GM23338 (cell line): Measurements from ENCODE around the gene HNRNPL. TPM values are rescaled to one million over a fixed set of nuclear protein-coding genes. Genes with fewer than 3 reads are reported as not detected.

ENCODE experiments used
- ATAC-seq: fragments of 200-7000 bp; cut with Tn5 transposase; 3 replicates; pipeline ENCODE4 v1.9.1; 2020
- DNase-seq: peaks from one replicate; pipeline ENCODE4 v3.0.0-alpha.2; 2015; ENCODE audit warnings: low spot score
- H2AFZ ChIP-seq: fragments of 200-600 bp; sonication (generic); 2 replicates; pipeline ENCODE4 v1.8.0; 2016; ENCODE audit warnings: antibody characterized with exemption, mild to moderate bottlenecking, moderate library complexity
- H3F3A ChIP-seq: fragments of 200-600 bp; sonication (generic); replicated peaks from 2 replicates; pipeline ENCODE4 v1.8.0; 2017; ENCODE audit warnings: antibody characterized with exemption, mixed run types, low read depth
- H3K27ac ChIP-seq: fragments of 200-600 bp; sonication (generic); 2 replicates; pipeline ENCODE4 v1.6.1; 2016; ENCODE audit warnings: low read depth
- H3K27me3 ChIP-seq: fragments of 200-600 bp; sonication (generic); 2 replicates; pipeline ENCODE4 v1.8.0; 2016; ENCODE audit warnings: mild to moderate bottlenecking, mixed run types, moderate library complexity; ENCODE audit not compliant: insufficient read depth
- H3K36me3 ChIP-seq: fragments of 200-600 bp; sonication (generic); 2 replicates; pipeline ENCODE4 v1.8.0; 2016; ENCODE audit warnings: mild to moderate bottlenecking; ENCODE audit not compliant: insufficient read depth
- H3K4me1 ChIP-seq: fragments of 200-600 bp; sonication (generic); 2 replicates; pipeline ENCODE4 v1.8.0; 2016; ENCODE audit warnings: mild to moderate bottlenecking, moderate library complexity; ENCODE audit not compliant: insufficient read depth
- H3K4me2 ChIP-seq: fragments of 200-600 bp; sonication (generic); 2 replicates; pipeline ENCODE4 v1.7.1; 2017; ENCODE audit warnings: mixed run types
- H3K4me3 ChIP-seq: fragments of 200-600 bp; sonication (generic); 2 replicates; pipeline ENCODE4 v1.6.1; 2016; ENCODE audit warnings: mixed run types
- H3K79me2 ChIP-seq: fragments of 200-600 bp; sonication (generic); replicated peaks from 2 replicates; pipeline ENCODE4 v1.8.0; 2017; ENCODE audit warnings: mild to moderate bottlenecking; ENCODE audit not compliant: insufficient read depth
- H3K9me2 ChIP-seq: fragments of 200-600 bp; sonication (generic); 2 replicates; pipeline ENCODE4 v1.8.0; 2017; ENCODE audit not compliant: insufficient read depth
- H4K20me1 ChIP-seq: fragments of 200-600 bp; sonication (generic); replicated peaks from 2 replicates; pipeline ENCODE4 v1.8.0; 2017; ENCODE audit warnings: mild to moderate bottlenecking; ENCODE audit not compliant: insufficient read depth
- H3K27ac Mint-ChIP-seq: 2 replicates; pipeline ENCODE4 v1.8.0; 2020; ENCODE audit warnings: inconsistent platforms, mild to moderate bottlenecking, moderate library complexity, mixed read lengths
- H3K27me3 Mint-ChIP-seq: 3 replicates; pipeline ENCODE4 v1.8.0; 2022; ENCODE audit warnings: low read depth, mild to moderate bottlenecking, moderate library complexity, mixed read lengths, inconsistent platforms; ENCODE audit not compliant: insufficient read depth, poor library complexity
- H3K36me3 Mint-ChIP-seq: 3 replicates; pipeline ENCODE4 v1.8.0; 2021; ENCODE audit warnings: low read depth, mild to moderate bottlenecking, inconsistent platforms, moderate library complexity, mixed read lengths
- H3K4me1 Mint-ChIP-seq: 3 replicates; pipeline ENCODE4 v1.8.0; 2020; ENCODE audit warnings: mild to moderate bottlenecking, inconsistent platforms, mixed read lengths
- H3K4me3 Mint-ChIP-seq: 3 replicates; pipeline ENCODE4 v1.8.0; 2021; ENCODE audit warnings: moderate library complexity, mild to moderate bottlenecking, inconsistent platforms, mixed read lengths
- H3K9me3 Mint-ChIP-seq: 3 replicates; pipeline ENCODE4 v1.8.0; 2020; ENCODE audit warnings: moderate library complexity, mild to moderate bottlenecking, inconsistent platforms, mixed read lengths
- CREB1 ChIP-seq: fragments of 250-450 bp; sonication (Bioruptor Pico); IDR thresholded peaks from 2 replicates; pipeline ENCODE4 v1.5.0; 2020; ENCODE audit warnings: low read depth, mild to moderate bottlenecking, moderate library complexity
- EZH2 ChIP-seq: fragments of 200-600 bp; sonication (generic); IDR thresholded peaks from one replicate; pipeline ENCODE4 v1.8.0; 2017; ENCODE audit warnings: antibody characterized with exemption, mild to moderate bottlenecking, low read depth; ENCODE audit not compliant: unreplicated experiment
- EZH2phosphoT487 ChIP-seq: fragments of 200-600 bp; sonication (generic); IDR thresholded peaks from one replicate; pipeline ENCODE4 v1.8.1; 2018; ENCODE audit warnings: antibody characterized with exemption; ENCODE audit not compliant: unreplicated experiment
- JUNB ChIP-seq: IDR thresholded peaks from one replicate; pipeline ENCODE4 v1.6.1; 2016; ENCODE audit warnings: antibody characterized with exemption; ENCODE audit not compliant: unreplicated experiment
- NANOG ChIP-seq: IDR thresholded peaks from 2 replicates; pipeline ENCODE4 v1.6.1; 2016; ENCODE audit warnings: antibody characterized with exemption, borderline replicate concordance
- POLR2AphosphoS5 ChIP-seq: IDR thresholded peaks from 2 replicates; pipeline ENCODE4 v1.6.1; 2016; ENCODE audit warnings: antibody characterized with exemption, low read depth
- STAT1 ChIP-seq: IDR thresholded peaks from one replicate; pipeline ENCODE4 v1.6.1; 2016; ENCODE audit warnings: antibody characterized with exemption; ENCODE audit not compliant: unreplicated experiment
- ZNF114 ChIP-seq: fragments of 250-450 bp; sonication (Bioruptor Pico); IDR thresholded peaks from 2 replicates; pipeline ENCODE4 v1.5.0; 2020; ENCODE audit warnings: mild to moderate bottlenecking, moderate library complexity
- ZNF331 ChIP-seq: fragments of 250-450 bp; sonication (Bioruptor Pico); IDR thresholded peaks from 2 replicates; pipeline ENCODE4 v1.5.0; 2020; ENCODE audit warnings: low read depth, mild to moderate bottlenecking, moderate library complexity
- polyA plus RNA-seq: library from polyadenylated mRNA; unstranded; fragments of >200 nt; fragmentation: Nextera tagmentation; extraction: Ambion mirVana; gene quantifications from 2 replicates; pipeline ENCODE4 v1.2.1, GENCODE V29; 2016
- total RNA-seq: library from RNA; depleted of rRNA; stranded (reverse); fragments of >200 nt; shearing (Covaris generic); gene quantifications from 2 replicates; pipeline ENCODE4 v1.2.3, GENCODE V29; 2014
- TF ChIP-seq, protein P1 (sequence below): IDR thresholded peaks from one replicate; pipeline ENCODE4 v1.6.1; 2018; ENCODE audit warnings: antibody characterized with exemption; ENCODE audit not compliant: unreplicated experiment
- TF ChIP-seq, protein P2 (sequence below): fragments of 250-450 bp; sonication (Bioruptor Pico); IDR thresholded peaks from 2 replicates; pipeline ENCODE4 v1.5.0; 2020; ENCODE audit warnings: mild to moderate bottlenecking, moderate library complexity
- TF ChIP-seq, protein P3 (sequence below), 2 experiments: fragments of 200-600 bp in 1 of 2; sonication (generic) in 1 of 2; conservative IDR thresholded peaks; 2 replicates each; pipeline versions ENCODE4 v1.5.1 to v1.6.1; 2016 to 2017; ENCODE audit warnings: antibody characterized with exemption in 2 of 2, low read depth in 2 of 2, mild to moderate bottlenecking in 2 of 2, moderate library complexity in 1 of 2
- TF ChIP-seq, protein P4 (sequence below): IDR thresholded peaks from 2 replicates; pipeline ENCODE4 v1.6.1; 2016; ENCODE audit warnings: antibody characterized with exemption

The HNRNPL gene
- total and polyA plus RNA-seq, 2 experiments from 2014 or later = 580 to 664 TPM

DNA sequence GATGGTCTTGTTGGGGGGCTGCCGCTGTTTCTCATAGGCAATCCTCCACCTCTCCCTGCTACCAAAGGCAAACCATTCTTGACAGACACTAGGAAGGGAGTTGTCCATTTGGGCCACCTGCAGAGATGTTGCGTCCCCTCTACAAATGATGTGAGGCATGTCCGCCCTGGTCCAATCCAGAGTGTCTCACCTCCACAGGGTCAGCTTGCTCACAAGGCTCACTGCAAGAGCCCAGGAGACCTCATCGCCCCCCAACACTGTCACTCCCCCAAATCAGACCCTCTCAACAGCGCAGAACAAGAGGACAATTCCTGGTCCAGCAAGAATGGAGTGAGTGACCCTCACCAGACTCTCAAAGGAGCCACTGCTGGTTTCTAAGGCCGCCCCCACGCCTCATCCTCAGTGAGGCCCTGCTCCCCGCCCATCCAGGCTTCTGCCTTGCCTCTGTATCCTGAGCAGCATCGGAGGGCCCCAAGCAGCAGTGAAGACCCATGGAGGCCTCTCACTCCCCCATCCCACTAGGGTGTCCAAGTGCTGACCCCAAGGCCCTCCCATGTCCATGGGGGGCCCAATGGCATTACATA lies 6.5 kb downstream of the HNRNPL start:
- Mint-ChIP-seq H3K27me3 (peaks cover 25% of the 10 kb centered on the region), H3K4me1 (peaks cover 22% of the 10 kb centered on the region), H3K27ac (no peak overlapping the region), H3K36me3 (peaks cover 100% of the 10 kb centered on the region), H3K4me3 (no peak overlapping the region), H3K9me3 (no peaks in the 10 kb centered on the region)
- no peak overlapping the region for H3K27ac ChIP-seq
- H3K79me2 ChIP-seq = peaks cover 73% of the 10 kb centered on the region
- peaks cover 95% of the 10 kb centered on the region for H3K36me3 ChIP-seq
- H2AFZ ChIP-seq = no peak overlapping the region
- ATAC-seq = no peak
- H3K27me3 ChIP-seq = no peaks in the 10 kb centered on the region
- H3K4me1 ChIP-seq = peaks cover 6% of the 10 kb centered on the region; the same call in 1 of the 2 replicates
- no peak overlapping the region for H3K4me3 ChIP-seq
- H3K9me2 ChIP-seq = no peaks in the 10 kb centered on the region
- H3K4me2 ChIP-seq = no peak overlapping the region
- peaks cover 81% of the 10 kb centered on the region for H3F3A ChIP-seq
- DNase-seq = no peak
- TF ChIP-seq, protein P1, sequence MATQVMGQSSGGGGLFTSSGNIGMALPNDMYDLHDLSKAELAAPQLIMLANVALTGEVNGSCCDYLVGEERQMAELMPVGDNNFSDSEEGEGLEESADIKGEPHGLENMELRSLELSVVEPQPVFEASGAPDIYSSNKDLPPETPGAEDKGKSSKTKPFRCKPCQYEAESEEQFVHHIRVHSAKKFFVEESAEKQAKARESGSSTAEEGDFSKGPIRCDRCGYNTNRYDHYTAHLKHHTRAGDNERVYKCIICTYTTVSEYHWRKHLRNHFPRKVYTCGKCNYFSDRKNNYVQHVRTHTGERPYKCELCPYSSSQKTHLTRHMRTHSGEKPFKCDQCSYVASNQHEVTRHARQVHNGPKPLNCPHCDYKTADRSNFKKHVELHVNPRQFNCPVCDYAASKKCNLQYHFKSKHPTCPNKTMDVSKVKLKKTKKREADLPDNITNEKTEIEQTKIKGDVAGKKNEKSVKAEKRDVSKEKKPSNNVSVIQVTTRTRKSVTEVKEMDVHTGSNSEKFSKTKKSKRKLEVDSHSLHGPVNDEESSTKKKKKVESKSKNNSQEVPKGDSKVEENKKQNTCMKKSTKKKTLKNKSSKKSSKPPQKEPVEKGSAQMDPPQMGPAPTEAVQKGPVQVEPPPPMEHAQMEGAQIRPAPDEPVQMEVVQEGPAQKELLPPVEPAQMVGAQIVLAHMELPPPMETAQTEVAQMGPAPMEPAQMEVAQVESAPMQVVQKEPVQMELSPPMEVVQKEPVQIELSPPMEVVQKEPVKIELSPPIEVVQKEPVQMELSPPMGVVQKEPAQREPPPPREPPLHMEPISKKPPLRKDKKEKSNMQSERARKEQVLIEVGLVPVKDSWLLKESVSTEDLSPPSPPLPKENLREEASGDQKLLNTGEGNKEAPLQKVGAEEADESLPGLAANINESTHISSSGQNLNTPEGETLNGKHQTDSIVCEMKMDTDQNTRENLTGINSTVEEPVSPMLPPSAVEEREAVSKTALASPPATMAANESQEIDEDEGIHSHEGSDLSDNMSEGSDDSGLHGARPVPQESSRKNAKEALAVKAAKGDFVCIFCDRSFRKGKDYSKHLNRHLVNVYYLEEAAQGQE = no peak
- no peak for TF ChIP-seq CREB1 (CRISPR knock-in tag)
- no peak for TF ChIP-seq EZH2
- TF ChIP-seq, protein P2, sequence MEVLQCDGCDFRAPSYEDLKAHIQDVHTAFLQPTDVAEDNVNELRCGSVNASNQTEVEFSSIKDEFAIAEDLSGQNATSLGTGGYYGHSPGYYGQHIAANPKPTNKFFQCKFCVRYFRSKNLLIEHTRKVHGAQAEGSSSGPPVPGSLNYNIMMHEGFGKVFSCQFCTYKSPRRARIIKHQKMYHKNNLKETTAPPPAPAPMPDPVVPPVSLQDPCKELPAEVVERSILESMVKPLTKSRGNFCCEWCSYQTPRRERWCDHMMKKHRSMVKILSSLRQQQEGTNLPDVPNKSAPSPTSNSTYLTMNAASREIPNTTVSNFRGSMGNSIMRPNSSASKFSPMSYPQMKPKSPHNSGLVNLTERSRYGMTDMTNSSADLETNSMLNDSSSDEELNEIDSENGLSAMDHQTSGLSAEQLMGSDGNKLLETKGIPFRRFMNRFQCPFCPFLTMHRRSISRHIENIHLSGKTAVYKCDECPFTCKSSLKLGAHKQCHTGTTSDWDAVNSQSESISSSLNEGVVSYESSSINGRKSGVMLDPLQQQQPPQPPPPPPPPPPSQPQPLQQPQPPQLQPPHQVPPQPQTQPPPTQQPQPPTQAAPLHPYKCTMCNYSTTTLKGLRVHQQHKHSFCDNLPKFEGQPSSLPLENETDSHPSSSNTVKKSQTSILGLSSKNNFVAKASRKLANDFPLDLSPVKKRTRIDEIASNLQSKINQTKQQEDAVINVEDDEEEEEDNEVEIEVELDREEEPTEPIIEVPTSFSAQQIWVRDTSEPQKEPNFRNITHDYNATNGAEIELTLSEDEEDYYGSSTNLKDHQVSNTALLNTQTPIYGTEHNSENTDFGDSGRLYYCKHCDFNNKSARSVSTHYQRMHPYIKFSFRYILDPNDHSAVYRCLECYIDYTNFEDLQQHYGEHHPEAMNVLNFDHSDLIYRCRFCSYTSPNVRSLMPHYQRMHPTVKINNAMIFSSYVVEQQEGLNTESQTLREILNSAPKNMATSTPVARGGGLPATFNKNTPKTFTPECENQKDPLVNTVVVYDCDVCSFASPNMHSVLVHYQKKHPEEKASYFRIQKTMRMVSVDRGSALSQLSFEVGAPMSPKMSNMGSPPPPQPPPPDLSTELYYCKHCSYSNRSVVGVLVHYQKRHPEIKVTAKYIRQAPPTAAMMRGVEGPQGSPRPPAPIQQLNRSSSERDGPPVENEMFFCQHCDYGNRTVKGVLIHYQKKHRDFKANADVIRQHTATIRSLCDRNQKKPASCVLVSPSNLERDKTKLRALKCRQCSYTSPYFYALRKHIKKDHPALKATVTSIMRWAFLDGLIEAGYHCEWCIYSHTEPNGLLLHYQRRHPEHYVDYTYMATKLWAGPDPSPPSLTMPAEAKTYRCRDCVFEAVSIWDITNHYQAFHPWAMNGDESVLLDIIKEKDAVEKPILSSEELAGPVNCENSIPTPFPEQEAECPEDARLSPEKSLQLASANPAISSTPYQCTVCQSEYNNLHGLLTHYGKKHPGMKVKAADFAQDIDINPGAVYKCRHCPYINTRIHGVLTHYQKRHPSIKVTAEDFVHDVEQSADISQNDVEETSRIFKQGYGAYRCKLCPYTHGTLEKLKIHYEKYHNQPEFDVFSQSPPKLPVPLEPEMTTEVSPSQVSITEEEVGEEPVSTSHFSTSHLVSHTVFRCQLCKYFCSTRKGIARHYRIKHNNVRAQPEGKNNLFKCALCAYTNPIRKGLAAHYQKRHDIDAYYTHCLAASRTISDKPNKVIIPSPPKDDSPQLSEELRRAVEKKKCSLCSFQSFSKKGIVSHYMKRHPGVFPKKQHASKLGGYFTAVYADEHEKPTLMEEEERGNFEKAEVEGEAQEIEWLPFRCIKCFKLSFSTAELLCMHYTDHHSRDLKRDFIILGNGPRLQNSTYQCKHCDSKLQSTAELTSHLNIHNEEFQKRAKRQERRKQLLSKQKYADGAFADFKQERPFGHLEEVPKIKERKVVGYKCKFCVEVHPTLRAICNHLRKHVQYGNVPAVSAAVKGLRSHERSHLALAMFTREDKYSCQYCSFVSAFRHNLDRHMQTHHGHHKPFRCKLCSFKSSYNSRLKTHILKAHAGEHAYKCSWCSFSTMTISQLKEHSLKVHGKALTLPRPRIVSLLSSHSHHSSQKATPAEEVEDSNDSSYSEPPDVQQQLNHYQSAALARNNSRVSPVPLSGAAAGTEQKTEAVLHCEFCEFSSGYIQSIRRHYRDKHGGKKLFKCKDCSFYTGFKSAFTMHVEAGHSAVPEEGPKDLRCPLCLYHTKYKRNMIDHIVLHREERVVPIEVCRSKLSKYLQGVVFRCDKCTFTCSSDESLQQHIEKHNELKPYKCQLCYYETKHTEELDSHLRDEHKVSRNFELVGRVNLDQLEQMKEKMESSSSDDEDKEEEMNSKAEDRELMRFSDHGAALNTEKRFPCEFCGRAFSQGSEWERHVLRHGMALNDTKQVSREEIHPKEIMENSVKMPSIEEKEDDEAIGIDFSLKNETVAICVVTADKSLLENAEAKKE (CRISPR knock-in tag) = no peak
- no peak for TF ChIP-seq JUNB
- TF ChIP-seq EZH2phosphoT487 = no peak
- no peak for TF ChIP-seq STAT1
- TF ChIP-seq, protein P3, sequence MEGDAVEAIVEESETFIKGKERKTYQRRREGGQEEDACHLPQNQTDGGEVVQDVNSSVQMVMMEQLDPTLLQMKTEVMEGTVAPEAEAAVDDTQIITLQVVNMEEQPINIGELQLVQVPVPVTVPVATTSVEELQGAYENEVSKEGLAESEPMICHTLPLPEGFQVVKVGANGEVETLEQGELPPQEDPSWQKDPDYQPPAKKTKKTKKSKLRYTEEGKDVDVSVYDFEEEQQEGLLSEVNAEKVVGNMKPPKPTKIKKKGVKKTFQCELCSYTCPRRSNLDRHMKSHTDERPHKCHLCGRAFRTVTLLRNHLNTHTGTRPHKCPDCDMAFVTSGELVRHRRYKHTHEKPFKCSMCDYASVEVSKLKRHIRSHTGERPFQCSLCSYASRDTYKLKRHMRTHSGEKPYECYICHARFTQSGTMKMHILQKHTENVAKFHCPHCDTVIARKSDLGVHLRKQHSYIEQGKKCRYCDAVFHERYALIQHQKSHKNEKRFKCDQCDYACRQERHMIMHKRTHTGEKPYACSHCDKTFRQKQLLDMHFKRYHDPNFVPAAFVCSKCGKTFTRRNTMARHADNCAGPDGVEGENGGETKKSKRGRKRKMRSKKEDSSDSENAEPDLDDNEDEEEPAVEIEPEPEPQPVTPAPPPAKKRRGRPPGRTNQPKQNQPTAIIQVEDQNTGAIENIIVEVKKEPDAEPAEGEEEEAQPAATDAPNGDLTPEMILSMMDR (conservative IDR thresholded peaks at IDR 0.05; ENCODE audit: low read depth in 2 of 2) = no peak
- no peak for TF ChIP-seq NANOG
- no peak for TF ChIP-seq POLR2AphosphoS5
- TF ChIP-seq ZNF331 (CRISPR knock-in tag) = no peak
- TF ChIP-seq, protein P4, sequence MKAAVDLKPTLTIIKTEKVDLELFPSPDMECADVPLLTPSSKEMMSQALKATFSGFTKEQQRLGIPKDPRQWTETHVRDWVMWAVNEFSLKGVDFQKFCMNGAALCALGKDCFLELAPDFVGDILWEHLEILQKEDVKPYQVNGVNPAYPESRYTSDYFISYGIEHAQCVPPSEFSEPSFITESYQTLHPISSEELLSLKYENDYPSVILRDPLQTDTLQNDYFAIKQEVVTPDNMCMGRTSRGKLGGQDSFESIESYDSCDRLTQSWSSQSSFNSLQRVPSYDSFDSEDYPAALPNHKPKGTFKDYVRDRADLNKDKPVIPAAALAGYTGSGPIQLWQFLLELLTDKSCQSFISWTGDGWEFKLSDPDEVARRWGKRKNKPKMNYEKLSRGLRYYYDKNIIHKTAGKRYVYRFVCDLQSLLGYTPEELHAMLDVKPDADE = no peak
- no peak for TF ChIP-seq ZNF114 (CRISPR knock-in tag)
- H4K20me1 ChIP-seq = peaks cover 66% of the 10 kb centered on the region
